IPS-18c (cell line): ENCODE measurements around the gene ZFP69B.
"Not testable (repeated sequence)": the region's sequence is repeated elsewhere in the genome, so short reads cannot be mapped to it uniquely, and the experiment has no call there.

Experiments
- H3K4me3 ChIP-seq: 2 replicates; pipeline ENCODE4 v1.7.0; 2013; ENCODE audit warnings: low read depth, mild to moderate bottlenecking, low read length, moderate library complexity; ENCODE audit not compliant: insufficient read depth
- H3K9me3 ChIP-seq: one replicate; pipeline ENCODE4 v1.6.1; 2013; ENCODE audit warnings: mild to moderate bottlenecking, low read length, moderate library complexity; ENCODE audit not compliant: control insufficient read depth, insufficient read depth

ZFP69B gene

DNA sequence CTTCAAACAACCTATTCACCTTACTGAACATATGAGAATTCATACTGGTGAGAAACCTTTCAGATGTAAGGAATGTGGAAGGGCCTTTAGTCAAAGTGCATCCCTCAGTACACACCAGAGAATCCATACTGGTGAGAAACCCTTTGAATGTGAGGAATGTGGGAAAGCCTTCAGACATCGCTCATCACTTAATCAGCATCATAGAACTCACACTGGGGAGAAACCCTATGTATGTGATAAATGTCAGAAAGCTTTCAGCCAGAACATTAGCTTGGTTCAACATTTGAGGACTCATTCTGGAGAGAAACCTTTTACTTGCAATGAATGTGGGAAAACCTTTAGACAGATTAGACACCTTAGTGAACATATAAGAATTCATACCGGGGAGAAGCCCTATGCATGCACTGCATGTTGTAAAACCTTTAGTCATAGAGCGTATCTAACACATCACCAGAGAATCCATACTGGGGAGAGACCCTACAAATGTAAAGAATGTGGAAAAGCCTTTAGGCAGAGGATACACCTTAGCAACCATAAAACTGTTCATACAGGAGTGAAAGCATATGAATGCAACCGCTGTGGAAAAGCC, 45.1 kb downstream of the ZFP69B start:
- H3K4me3 ChIP-seq, result no peak overlapping the region
- H3K9me3 ChIP-seq, result peaks cover 8% of the 10 kb centered on the region

DNA sequence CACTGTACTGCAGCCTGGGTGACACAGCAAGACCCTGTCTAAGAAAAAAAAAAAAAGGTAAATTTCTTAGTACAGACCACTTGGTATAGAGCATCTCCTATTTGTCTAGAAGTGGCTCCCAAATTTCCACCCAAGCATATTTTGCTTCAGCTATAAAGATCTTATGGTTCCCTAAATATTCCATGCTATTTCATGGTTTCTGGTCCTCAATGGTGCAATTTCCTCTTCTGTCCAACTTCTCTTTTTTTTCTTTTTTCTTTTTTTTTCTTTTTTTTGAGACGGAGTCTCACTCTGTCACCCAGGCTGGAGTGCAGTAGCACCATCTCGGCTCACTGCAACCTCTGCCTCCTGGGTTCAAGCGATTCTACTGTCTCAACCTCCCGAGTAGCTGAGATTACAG, 52.4 kb downstream of the ZFP69B start:
- not testable (repeated sequence) for H3K4me3 ChIP-seq, H3K9me3 ChIP-seq

DNA sequence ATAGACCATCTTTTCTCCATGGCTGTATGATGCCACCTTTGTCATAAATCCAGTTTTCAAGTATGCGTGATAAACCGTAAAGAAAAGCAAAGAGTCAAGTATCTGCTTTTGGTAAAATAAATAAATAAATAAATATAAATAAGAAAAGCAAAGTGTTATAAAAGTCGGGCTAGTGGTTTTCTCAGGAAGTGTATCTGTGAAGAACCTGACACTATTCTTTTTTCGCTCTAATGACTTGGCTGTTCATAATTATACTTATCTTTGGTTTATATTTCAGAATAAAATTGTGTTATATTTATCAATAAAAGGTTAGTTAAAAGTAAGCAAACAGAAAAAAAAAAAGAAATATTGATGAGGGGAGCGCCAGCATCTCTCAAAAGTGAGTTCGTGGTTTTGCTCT, 57.7 kb downstream of the ZFP69B start:
- Histone ChIP-seq H3K4me3 (peak overlapping the region; percentile 77), H3K9me3 (no peaks in the 10 kb centered on the region)

DNA sequence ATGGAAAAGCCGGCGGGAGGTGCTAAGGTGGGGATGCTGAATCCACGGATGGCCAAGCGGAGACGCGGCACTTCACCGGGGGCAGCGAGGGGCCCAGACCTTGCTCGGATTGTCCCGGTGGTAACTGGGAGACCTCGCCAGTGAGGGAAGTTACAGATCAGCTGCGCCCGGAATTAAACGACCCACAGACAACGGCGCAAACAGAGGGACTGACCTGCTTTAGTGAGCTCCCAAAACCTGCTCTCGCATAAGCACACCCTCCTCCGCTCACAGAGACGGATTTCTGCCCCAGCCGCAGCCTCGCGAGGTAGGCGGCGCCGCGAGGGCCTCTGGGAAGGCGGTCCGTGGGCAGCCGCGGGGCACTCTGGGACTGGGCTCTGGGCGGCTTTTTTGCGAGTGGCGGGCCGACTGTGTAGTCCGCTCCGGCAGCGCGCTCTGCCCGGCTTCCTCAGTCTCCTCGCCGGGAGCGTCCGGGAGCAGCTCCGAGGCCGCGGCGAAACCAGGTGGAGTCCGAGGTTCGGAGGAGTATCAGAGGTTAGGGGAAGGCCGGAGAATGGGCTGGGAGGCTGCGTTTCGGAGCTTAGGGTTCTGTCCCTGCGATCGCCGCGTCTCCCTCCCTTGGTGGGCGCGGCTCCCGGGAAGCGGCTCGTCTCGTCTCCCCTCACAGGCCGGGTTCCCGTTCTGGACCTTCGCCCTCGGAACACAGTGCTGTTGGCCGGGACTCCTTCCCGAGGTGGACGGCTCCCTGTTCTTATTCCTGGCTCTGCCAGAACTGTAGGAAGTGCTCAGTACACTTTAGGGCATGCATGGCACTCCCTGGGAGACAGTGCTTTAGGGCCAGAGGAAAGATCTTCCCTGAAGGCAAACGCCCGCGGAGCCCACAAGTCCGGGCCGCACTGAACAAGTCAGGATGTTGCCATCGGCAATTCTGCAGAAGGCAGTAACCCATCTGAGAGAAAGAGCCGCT, 58.4 kb downstream of the ZFP69B start, which contains the start of gene EXO5:
Gene EXO5 (plus strand): TSS at position 393 of the 967 bp plus-strand sequence. CDS start 5,778 bp downstream, outside the sequence.
- Histone ChIP-seq H3K4me3 (peak within 1 kb of the TSS; percentile 77), H3K9me3 (no peaks in the 10 kb centered on the region)
